HCT116 (cell line): Measurements from ENCODE around the gene SLC2A5. TPM values are rescaled to one million over a fixed set of nuclear protein-coding genes. Genes with fewer than 3 reads are reported as not detected.

Source experiments
- ATAC-seq: fragments of 200-7000 bp; cut with Tn5 transposase; 2 replicates; pipeline ENCODE4 v1.9.1; 2020; ENCODE audit warnings: mild to moderate bottlenecking, moderate library complexity
- BruUV-seq: library from RNA; stranded (reverse); fragments of 400-500 nt; replicated peaks from 2 replicates; lab custom pipeline; 2021; lab: Mats Ljungman, UMichigan
- CTCF ChIA-PET: fragments of 300-600 bp; sonication (Branson Sonifier 250); formaldehyde crosslinking; loops from one replicate; lab custom pipeline; 2021; ENCODE audit warnings: antibody characterized with exemption; lab: Charles Lee
- POLR2A ChIA-PET: fragments of 300-600, 350-600 bp; sonication (Branson Sonifier 250); formaldehyde crosslinking; loops from one replicate; lab custom pipeline; 2021; ENCODE audit warnings: antibody characterized with exemption; lab: Charles Lee
- RAD21 ChIA-PET, 2 experiments: fragments of 300-600 bp; sonication (Branson Sonifier 250); formaldehyde crosslinking; loops; one replicate each; lab custom pipeline; 2023; ENCODE audit warnings: low total read pairs in 2 of 2; ENCODE audit not compliant: uncharacterized antibody in 2 of 2, unreplicated experiment in 2 of 2, low non-redundant PET in 1 of 2; lab: Charles Lee
- DNase-seq: peaks from one replicate; pipeline ENCODE4 v3.0.0-alpha.2; 2010; ENCODE audit warnings: low read depth, low spot score
- H2AFZ ChIP-seq: fragments of 200-600 bp; shearing (Covaris generic), sonication (generic); 2 replicates; pipeline ENCODE4 v1.6.1; 2017; ENCODE audit warnings: low read depth, mixed run types, mixed read lengths, antibody characterized with exemption, low read length; ENCODE audit not compliant: poor library complexity, severe bottlenecking
- H3K27ac ChIP-seq: 2 replicates; pipeline ENCODE4 v1.5.1; 2012; ENCODE audit warnings: low read depth, low read length
- H3K27me3 ChIP-seq: fragments of 200-600 bp; sonication (generic); 2 replicates; pipeline ENCODE4 v1.6.1; 2016; ENCODE audit warnings: mixed run types, low read length, mixed read lengths; ENCODE audit not compliant: insufficient read depth
- H3K36me3 ChIP-seq, 2 experiments: fragments of 200-500 bp in 1 of 2; fragments of 200-600 bp in 1 of 2; sonication (Bioruptor generic) in 1 of 2; sonication (generic) in 1 of 2; 2 replicates each; pipeline versions ENCODE4 v1.5.1 to v1.6.1; 2014 to 2016; ENCODE audit warnings: low read length in 2 of 2, inconsistent platforms in 1 of 2, mixed read lengths in 1 of 2, mixed run types in 1 of 2; ENCODE audit not compliant: insufficient read depth in 2 of 2, control insufficient read depth in 1 of 2
- H3K4me1 ChIP-seq, 2 experiments: fragments of 200-600 bp in 1 of 2; sonication (generic) in 1 of 2; 2 replicates each; pipeline versions ENCODE4 v1.5.1 to v1.6.1; 2012 to 2017; ENCODE audit warnings: low read length in 2 of 2, inconsistent platforms in 1 of 2, mild to moderate bottlenecking in 1 of 2, mixed read lengths in 1 of 2, mixed run types in 1 of 2, moderate library complexity in 1 of 2; ENCODE audit not compliant: insufficient read depth in 2 of 2, control insufficient read depth in 1 of 2
- H3K4me2 ChIP-seq: fragments of 200-600 bp; sonication (generic); 2 replicates; pipeline ENCODE4 v1.6.1; 2017; ENCODE audit warnings: mixed run types, low read length, mixed read lengths
- H3K4me3 ChIP-seq, 2 experiments: fragments of 200-600 bp in 1 of 2; sonication (generic) in 1 of 2; replicated peaks in 1 of 2; 2 replicates each; pipeline ENCODE4 v1.5.1; 2011 to 2016; ENCODE audit warnings: low read length in 2 of 2, control low read depth in 1 of 2, low read depth in 1 of 2, mild to moderate bottlenecking in 1 of 2, mixed read lengths in 1 of 2, mixed run types in 1 of 2
- H3K79me2 ChIP-seq: fragments of 200-600 bp; sonication (generic); 2 replicates; pipeline ENCODE4 v1.6.1; 2017; ENCODE audit warnings: mild to moderate bottlenecking, mixed run types, low read length, moderate library complexity, mixed read lengths; ENCODE audit not compliant: insufficient read depth
- H3K9ac ChIP-seq: fragments of 200-600 bp; sonication (generic); 2 replicates; pipeline ENCODE4 v1.6.1; 2016; ENCODE audit warnings: low read length, mixed read lengths
- H3K9me2 ChIP-seq: fragments of 200-600 bp; sonication (generic), shearing (Covaris generic); 2 replicates; pipeline ENCODE4 v1.6.1; 2017; ENCODE audit warnings: mixed run types, mild to moderate bottlenecking, moderate library complexity; ENCODE audit not compliant: insufficient read depth
- H3K9me3 ChIP-seq, 2 experiments: fragments of 200-500 bp in 1 of 2; fragments of 200-600 bp in 1 of 2; sonication (Bioruptor generic) in 1 of 2; sonication (generic) in 1 of 2; 2 replicates each; pipeline ENCODE4 v1.6.1; 2014 to 2017; ENCODE audit warnings: low read length in 2 of 2, mixed read lengths in 2 of 2, inconsistent platforms in 1 of 2, low read depth in 1 of 2, mild to moderate bottlenecking in 1 of 2, mixed run types in 1 of 2, moderate library complexity in 1 of 2; ENCODE audit not compliant: control insufficient read depth in 1 of 2, insufficient read depth in 1 of 2
- H4K20me1 ChIP-seq: fragments of 200-600 bp; sonication (generic), shearing (Covaris generic); 2 replicates; pipeline ENCODE4 v1.6.1; 2017; ENCODE audit warnings: mixed run types, mild to moderate bottlenecking, moderate library complexity; ENCODE audit not compliant: insufficient read depth
- CBX3 ChIP-seq: IDR thresholded peaks from 2 replicates; pipeline ENCODE4 v1.6.1; 2012; ENCODE audit warnings: low read depth
- CEBPB ChIP-seq: IDR thresholded peaks from 2 replicates; pipeline ENCODE4 v1.6.1; 2012; ENCODE audit warnings: low read depth
- ELF1 ChIP-seq: IDR thresholded peaks from 2 replicates; pipeline ENCODE4 v1.6.1; 2012; ENCODE audit warnings: low read depth, borderline replicate concordance
- EZH2 ChIP-seq: fragments of 200-600 bp; sonication (generic); IDR thresholded peaks from 2 replicates; pipeline ENCODE4 v1.6.1; 2017; ENCODE audit warnings: antibody characterized with exemption, mixed run types
- EZH2phosphoT487 ChIP-seq: fragments of 200-600 bp; IDR thresholded peaks from 2 replicates; pipeline ENCODE4 v1.6.1; 2018; ENCODE audit warnings: antibody characterized with exemption, borderline replicate concordance
- RAD21 ChIP-seq: IDR thresholded peaks from 2 replicates; pipeline ENCODE4 v1.6.1; 2012; ENCODE audit warnings: low read depth, mild to moderate bottlenecking
- SRF ChIP-seq: IDR thresholded peaks from 2 replicates; pipeline ENCODE4 v1.6.1; 2012; ENCODE audit warnings: low read depth
- TCF7L2 ChIP-seq: IDR thresholded peaks from 2 replicates; pipeline ENCODE4 v1.7.0; 2011; ENCODE audit warnings: borderline replicate concordance, inconsistent platforms; ENCODE audit not compliant: insufficient read depth, insufficient read length; ENCODE audit errors: extremely low read depth
- YY1 ChIP-seq: IDR thresholded peaks from 2 replicates; pipeline ENCODE4 v1.6.1; 2011; ENCODE audit warnings: low read length, low read depth, moderate library complexity, mild to moderate bottlenecking; ENCODE audit not compliant: insufficient replicate concordance; ENCODE audit errors: extremely low read depth
- ZNF274 ChIP-seq: fragments of 200-500 bp; sonication (Bioruptor generic); IDR thresholded peaks from 2 replicates; pipeline ENCODE4 v1.6.1; 2014; ENCODE audit warnings: mild to moderate bottlenecking, low read depth, low read length, inconsistent platforms
- intact Hi-C: fragments of 100-400 bp; cut with micrococcal nuclease; formaldehyde crosslinking; loops from 2 replicates; pipeline ENCODE4 v1.10.0; 2022
- total RNA-seq: library from RNA; stranded (reverse); gene quantifications from one replicate; pipeline ENCODE4 v1.2.1, GENCODE V29; 2021; ENCODE audit not compliant: unreplicated experiment
- TF ChIP-seq, protein P1 (sequence below): IDR thresholded peaks from 2 replicates; pipeline ENCODE4 v1.6.1; 2011; ENCODE audit warnings: mild to moderate bottlenecking, low read length, moderate library complexity; ENCODE audit not compliant: insufficient replicate concordance; ENCODE audit errors: extremely low read depth
- TF ChIP-seq, protein P2 (sequence below): IDR thresholded peaks from 2 replicates; pipeline ENCODE4 v1.6.1; 2012
- TF ChIP-seq, protein P3 (sequence below): IDR thresholded peaks from 2 replicates; pipeline ENCODE4 v1.6.1; 2012; ENCODE audit warnings: low read depth
- TF ChIP-seq, protein P4 (sequence below): IDR thresholded peaks from 2 replicates; pipeline ENCODE4 v1.6.1; 2012
- TF ChIP-seq, protein P5 (sequence below), 3 experiments: fragments of 200-600 bp in 1 of 3; sonication (generic) in 1 of 3; IDR thresholded peaks in 2 of 3; conservative IDR thresholded peaks in 1 of 3; 2 replicates each; pipeline ENCODE4 v1.5.1; 2012 to 2017; ENCODE audit warnings: low read depth in 2 of 3, low read length in 2 of 3, antibody characterized with exemption in 1 of 3, borderline replicate concordance in 1 of 3, control low read depth in 1 of 3, mild to moderate bottlenecking in 1 of 3, mixed read lengths in 1 of 3, mixed run types in 1 of 3, moderate library complexity in 1 of 3; ENCODE audit not compliant: insufficient read depth in 1 of 3

SLC2A5 gene
- total RNA-seq, 1 experiment from 2014 or later: not detected

DNA sequence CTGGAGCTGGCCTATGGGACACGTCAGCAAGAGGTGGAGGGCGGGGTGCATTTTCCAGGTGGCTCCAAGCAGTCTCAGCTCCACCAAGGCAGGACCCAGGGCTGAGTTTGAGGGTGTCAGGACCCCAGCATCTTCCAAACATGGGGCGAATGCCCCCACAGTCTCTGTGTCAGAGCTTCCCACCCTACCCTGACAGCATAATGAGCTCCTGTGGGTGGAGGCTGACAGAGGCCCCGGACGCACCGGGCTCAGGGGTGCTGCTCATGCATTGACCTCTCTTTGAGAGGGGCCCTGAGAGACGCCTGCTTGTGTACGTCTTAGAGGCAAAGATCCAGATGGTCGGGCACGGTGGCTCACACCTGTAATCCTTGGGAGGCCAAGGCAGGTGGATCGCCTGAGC lies 80.4 kb downstream of the SLC2A5 start:
- no peaks in the 10 kb centered on the region for H3K36me3 ChIP-seq
- H3K79me2 ChIP-seq: no peaks in the 10 kb centered on the region
- no peak overlapping the region for H3K9ac ChIP-seq
- TF ChIP-seq CBX3 (no peak), YY1 (no peak), EZH2 (no peak), TCF7L2 (no peak), ELF1 (no peak), CEBPB (no peak), RAD21 (no peak), ZNF274 (no peak), SRF (no peak), EZH2phosphoT487 (no peak)
- TF ChIP-seq, protein P1, sequence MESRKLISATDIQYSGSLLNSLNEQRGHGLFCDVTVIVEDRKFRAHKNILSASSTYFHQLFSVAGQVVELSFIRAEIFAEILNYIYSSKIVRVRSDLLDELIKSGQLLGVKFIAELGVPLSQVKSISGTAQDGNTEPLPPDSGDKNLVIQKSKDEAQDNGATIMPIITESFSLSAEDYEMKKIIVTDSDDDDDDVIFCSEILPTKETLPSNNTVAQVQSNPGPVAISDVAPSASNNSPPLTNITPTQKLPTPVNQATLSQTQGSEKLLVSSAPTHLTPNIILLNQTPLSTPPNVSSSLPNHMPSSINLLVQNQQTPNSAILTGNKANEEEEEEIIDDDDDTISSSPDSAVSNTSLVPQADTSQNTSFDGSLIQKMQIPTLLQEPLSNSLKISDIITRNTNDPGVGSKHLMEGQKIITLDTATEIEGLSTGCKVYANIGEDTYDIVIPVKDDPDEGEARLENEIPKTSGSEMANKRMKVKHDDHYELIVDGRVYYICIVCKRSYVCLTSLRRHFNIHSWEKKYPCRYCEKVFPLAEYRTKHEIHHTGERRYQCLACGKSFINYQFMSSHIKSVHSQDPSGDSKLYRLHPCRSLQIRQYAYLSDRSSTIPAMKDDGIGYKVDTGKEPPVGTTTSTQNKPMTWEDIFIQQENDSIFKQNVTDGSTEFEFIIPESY: no peak
- TF ChIP-seq, protein P2, sequence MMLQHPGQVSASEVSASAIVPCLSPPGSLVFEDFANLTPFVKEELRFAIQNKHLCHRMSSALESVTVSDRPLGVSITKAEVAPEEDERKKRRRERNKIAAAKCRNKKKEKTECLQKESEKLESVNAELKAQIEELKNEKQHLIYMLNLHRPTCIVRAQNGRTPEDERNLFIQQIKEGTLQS: no peak
- TF ChIP-seq, protein P3, sequence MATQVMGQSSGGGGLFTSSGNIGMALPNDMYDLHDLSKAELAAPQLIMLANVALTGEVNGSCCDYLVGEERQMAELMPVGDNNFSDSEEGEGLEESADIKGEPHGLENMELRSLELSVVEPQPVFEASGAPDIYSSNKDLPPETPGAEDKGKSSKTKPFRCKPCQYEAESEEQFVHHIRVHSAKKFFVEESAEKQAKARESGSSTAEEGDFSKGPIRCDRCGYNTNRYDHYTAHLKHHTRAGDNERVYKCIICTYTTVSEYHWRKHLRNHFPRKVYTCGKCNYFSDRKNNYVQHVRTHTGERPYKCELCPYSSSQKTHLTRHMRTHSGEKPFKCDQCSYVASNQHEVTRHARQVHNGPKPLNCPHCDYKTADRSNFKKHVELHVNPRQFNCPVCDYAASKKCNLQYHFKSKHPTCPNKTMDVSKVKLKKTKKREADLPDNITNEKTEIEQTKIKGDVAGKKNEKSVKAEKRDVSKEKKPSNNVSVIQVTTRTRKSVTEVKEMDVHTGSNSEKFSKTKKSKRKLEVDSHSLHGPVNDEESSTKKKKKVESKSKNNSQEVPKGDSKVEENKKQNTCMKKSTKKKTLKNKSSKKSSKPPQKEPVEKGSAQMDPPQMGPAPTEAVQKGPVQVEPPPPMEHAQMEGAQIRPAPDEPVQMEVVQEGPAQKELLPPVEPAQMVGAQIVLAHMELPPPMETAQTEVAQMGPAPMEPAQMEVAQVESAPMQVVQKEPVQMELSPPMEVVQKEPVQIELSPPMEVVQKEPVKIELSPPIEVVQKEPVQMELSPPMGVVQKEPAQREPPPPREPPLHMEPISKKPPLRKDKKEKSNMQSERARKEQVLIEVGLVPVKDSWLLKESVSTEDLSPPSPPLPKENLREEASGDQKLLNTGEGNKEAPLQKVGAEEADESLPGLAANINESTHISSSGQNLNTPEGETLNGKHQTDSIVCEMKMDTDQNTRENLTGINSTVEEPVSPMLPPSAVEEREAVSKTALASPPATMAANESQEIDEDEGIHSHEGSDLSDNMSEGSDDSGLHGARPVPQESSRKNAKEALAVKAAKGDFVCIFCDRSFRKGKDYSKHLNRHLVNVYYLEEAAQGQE: no peak
- TF ChIP-seq, protein P4, sequence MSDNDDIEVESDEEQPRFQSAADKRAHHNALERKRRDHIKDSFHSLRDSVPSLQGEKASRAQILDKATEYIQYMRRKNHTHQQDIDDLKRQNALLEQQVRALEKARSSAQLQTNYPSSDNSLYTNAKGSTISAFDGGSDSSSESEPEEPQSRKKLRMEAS: no peak
- TF ChIP-seq, protein P5, sequence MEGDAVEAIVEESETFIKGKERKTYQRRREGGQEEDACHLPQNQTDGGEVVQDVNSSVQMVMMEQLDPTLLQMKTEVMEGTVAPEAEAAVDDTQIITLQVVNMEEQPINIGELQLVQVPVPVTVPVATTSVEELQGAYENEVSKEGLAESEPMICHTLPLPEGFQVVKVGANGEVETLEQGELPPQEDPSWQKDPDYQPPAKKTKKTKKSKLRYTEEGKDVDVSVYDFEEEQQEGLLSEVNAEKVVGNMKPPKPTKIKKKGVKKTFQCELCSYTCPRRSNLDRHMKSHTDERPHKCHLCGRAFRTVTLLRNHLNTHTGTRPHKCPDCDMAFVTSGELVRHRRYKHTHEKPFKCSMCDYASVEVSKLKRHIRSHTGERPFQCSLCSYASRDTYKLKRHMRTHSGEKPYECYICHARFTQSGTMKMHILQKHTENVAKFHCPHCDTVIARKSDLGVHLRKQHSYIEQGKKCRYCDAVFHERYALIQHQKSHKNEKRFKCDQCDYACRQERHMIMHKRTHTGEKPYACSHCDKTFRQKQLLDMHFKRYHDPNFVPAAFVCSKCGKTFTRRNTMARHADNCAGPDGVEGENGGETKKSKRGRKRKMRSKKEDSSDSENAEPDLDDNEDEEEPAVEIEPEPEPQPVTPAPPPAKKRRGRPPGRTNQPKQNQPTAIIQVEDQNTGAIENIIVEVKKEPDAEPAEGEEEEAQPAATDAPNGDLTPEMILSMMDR (IDR thresholded peaks at IDR 0.05 in 2 of 3, conservative IDR thresholded peaks at IDR 0.05 in 1 of 3; ENCODE audit: borderline replicate concordance in 1 of 3, insufficient read depth in 1 of 3, low read depth in 2 of 3, low read length in 2 of 3): no peak
- H3K27me3 ChIP-seq: no peaks in the 10 kb centered on the region
- no peaks in the 10 kb centered on the region for H4K20me1 ChIP-seq
- ATAC-seq (no peak), DNase-seq (no peak)
- CTCF ChIA-PET: interaction anchor here (0.8 to 3.3 kb wide), 3 partner anchors 16 to 71 kb away, joined by 5 to 15 read pairs (median 14); no protein-coding TSS in a partner anchor
- peaks cover 11 to 25% of the 10 kb centered on the region in 2 experiments for H3K4me1 ChIP-seq
- H3K4me2 ChIP-seq: no peak overlapping the region
- H2AFZ ChIP-seq: no peak overlapping the region
- no peaks in the 10 kb centered on the region for H3K9me3 ChIP-seq
- H3K4me3 ChIP-seq: no peak overlapping the region
- POLR2A ChIA-PET: interaction anchor here (1.0 kb wide), 1 partner anchor 16 kb away, joined by 3 read pairs; no protein-coding TSS in a partner anchor
- RAD21 ChIA-PET: interaction anchor here (0.6 to 1.4 kb wide), 3 partner anchors 15 to 71 kb away, joined by 3 to 4 read pairs (median 3); no protein-coding TSS in a partner anchor
- no peaks in the 10 kb centered on the region for H3K9me2 ChIP-seq
- BruUV-seq: no TSS peak
- H3K27ac ChIP-seq: no peak overlapping the region
- intact Hi-C loops: loop anchor here (5.0 kb wide), 1 partner anchor 117 kb away; no protein-coding TSS in a partner anchor
